IMR-90 (cell line): ENCODE results near the gene NUDT1. TPM values are rescaled to one million over a fixed set of nuclear protein-coding genes. Genes with fewer than 3 reads are reported as not detected.
A peak's percentile ranks its signal among the peaks of the same experiment; 100 is the strongest.

Experiments used
- ATAC-seq: fragments of 200-7000 bp; cut with Tn5 transposase; 2 replicates; pipeline ENCODE4 v1.9.1; 2020; ENCODE audit warnings: low read depth, mild to moderate bottlenecking, moderate library complexity
- BruUV-seq: library from RNA; stranded (reverse); fragments of 400-500 nt; replicated peaks from 2 replicates; lab custom pipeline; 2021; lab: Mats Ljungman, UMichigan
- CTCF ChIA-PET: fragments of 300-600 bp; formaldehyde crosslinking; extraction: SDS; loops from one replicate; lab custom pipeline; 2021; ENCODE audit warnings: antibody characterized with exemption; lab: Yijun Ruan, JAX
- POLR2A ChIA-PET: fragments of 300-600 bp; sonication (Branson Sonifier 250); formaldehyde crosslinking; loops from one replicate; lab custom pipeline; 2022; ENCODE audit warnings: antibody characterized with exemption; ENCODE audit not compliant: unreplicated experiment; lab: Charles Lee
- DNase-seq: peaks from one replicate; pipeline ENCODE4 v3.0.0; 2013
- H2AFZ ChIP-seq: replicated peaks from 2 replicates; pipeline ENCODE3; 2013; ENCODE audit warnings: low read length, mild to moderate bottlenecking; ENCODE audit not compliant: poor library complexity
- H2AK5ac ChIP-seq: 2 replicates; pipeline ENCODE4 v1.6.1; 2013; ENCODE audit warnings: low read depth, low read length, inconsistent platforms
- H2AK9ac ChIP-seq: replicated peaks from 2 replicates; pipeline ENCODE3; 2013; ENCODE audit warnings: mild to moderate bottlenecking, low read depth, low read length, moderate library complexity; ENCODE audit not compliant: poor library complexity
- H2BK120ac ChIP-seq: 2 replicates; pipeline ENCODE4 v1.6.1; 2013; ENCODE audit warnings: low read depth, low read length, inconsistent platforms
- H2BK15ac ChIP-seq: 3 replicates; pipeline ENCODE4 v1.6.1; 2013; ENCODE audit warnings: low read depth, low read length, inconsistent platforms
- H2BK20ac ChIP-seq: 2 replicates; pipeline ENCODE4 v1.6.1; 2013; ENCODE audit warnings: low read depth, mild to moderate bottlenecking, inconsistent platforms, low read length, moderate library complexity
- H2BK5ac ChIP-seq: 2 replicates; pipeline ENCODE4 v1.6.1; 2013; ENCODE audit warnings: mild to moderate bottlenecking, low read depth, low read length, inconsistent platforms; ENCODE audit not compliant: poor library complexity, severe bottlenecking
- H3K14ac ChIP-seq: replicated peaks from 2 replicates; pipeline ENCODE4 v1.6.1; 2013; ENCODE audit warnings: low read depth, low read length, inconsistent platforms
- H3K18ac ChIP-seq: 2 replicates; pipeline ENCODE4 v1.6.1; 2013; ENCODE audit warnings: low read depth, low read length, control low read depth
- H3K23ac ChIP-seq: 2 replicates; pipeline ENCODE4 v1.6.1; 2013; ENCODE audit warnings: low read depth, low read length, inconsistent platforms
- H3K27ac ChIP-seq: 2 replicates; pipeline ENCODE4 v1.5.1; 2013; ENCODE audit warnings: mild to moderate bottlenecking, control low read depth, low read length; ENCODE audit not compliant: insufficient read depth
- H3K27me3 ChIP-seq: 2 replicates; pipeline ENCODE4 v1.6.1; 2013; ENCODE audit warnings: low read length; ENCODE audit not compliant: control insufficient read depth, insufficient read depth
- H3K36me3 ChIP-seq: 2 replicates; pipeline ENCODE4 v1.6.1; 2013; ENCODE audit warnings: low read length, mixed read lengths; ENCODE audit not compliant: control insufficient read depth, insufficient read depth
- H3K4ac ChIP-seq: 2 replicates; pipeline ENCODE4 v1.6.1; 2013; ENCODE audit warnings: low read depth, low read length, inconsistent platforms
- H3K4me1 ChIP-seq: 2 replicates; pipeline ENCODE4 v1.6.1; 2013; ENCODE audit warnings: low read length, mixed read lengths; ENCODE audit not compliant: control insufficient read depth, insufficient read depth
- H3K4me2 ChIP-seq: 2 replicates; pipeline ENCODE4 v1.6.1; 2013; ENCODE audit warnings: low read depth, mild to moderate bottlenecking, control low read depth, low read length, moderate library complexity
- H3K4me3 ChIP-seq: 2 replicates; pipeline ENCODE4 v1.5.1; 2013; ENCODE audit warnings: low read depth, mild to moderate bottlenecking, control low read depth, low read length, moderate library complexity; ENCODE audit not compliant: insufficient read depth
- H3K56ac ChIP-seq: 2 replicates; pipeline ENCODE4 v1.6.1; 2013; ENCODE audit warnings: low read length, inconsistent platforms; ENCODE audit not compliant: insufficient read depth; ENCODE audit errors: extremely low read depth
- H3K79me1 ChIP-seq, 2 experiments: 2 replicates each; pipeline ENCODE4 v1.6.1; 2013; ENCODE audit warnings: low read length in 2 of 2, inconsistent platforms in 1 of 2, low read depth in 1 of 2
- H3K9ac ChIP-seq: 2 replicates; pipeline ENCODE4 v1.6.1; 2013; ENCODE audit warnings: low read depth, low read length, control low read depth
- H3K9me1 ChIP-seq: 2 replicates; pipeline ENCODE4 v1.6.1; 2013; ENCODE audit warnings: low read length, inconsistent platforms; ENCODE audit not compliant: insufficient read depth
- H3K9me3 ChIP-seq: 2 replicates; pipeline ENCODE4 v1.6.1; 2013; ENCODE audit warnings: low read length; ENCODE audit not compliant: control insufficient read depth, insufficient read depth
- H4K20me1 ChIP-seq: 2 replicates; pipeline ENCODE4 v1.6.1; 2013; ENCODE audit warnings: low read length, inconsistent platforms; ENCODE audit not compliant: insufficient read depth
- H4K5ac ChIP-seq: 2 replicates; pipeline ENCODE4 v1.6.1; 2013; ENCODE audit warnings: mild to moderate bottlenecking, low read depth, low read length, control low read depth
- H4K8ac ChIP-seq, 2 experiments: 2 replicates each; pipeline ENCODE4 v1.6.1; 2013; ENCODE audit warnings: low read depth in 2 of 2, low read length in 2 of 2, control low read depth in 1 of 2, inconsistent platforms in 1 of 2
- H4K91ac ChIP-seq: 2 replicates; pipeline ENCODE4 v1.6.1; 2013; ENCODE audit warnings: low read depth, low read length, inconsistent platforms; ENCODE audit not compliant: insufficient read depth
- MAFK ChIP-seq: IDR thresholded peaks from 2 replicates; pipeline ENCODE4 v1.6.1; 2012; ENCODE audit warnings: low read depth, low read length, improper control_type of control experiment
- SMC3 ChIP-seq: fragments of 150-350 bp; IDR thresholded peaks from 2 replicates; pipeline ENCODE4 v1.6.1; 2016; ENCODE audit warnings: low read depth, mild to moderate bottlenecking, antibody characterized with exemption, low read length, moderate library complexity
- WGBS, 2 experiments: methylation state at CpG; one replicate each; pipeline versions ENCODE4 v1.1.5 to v1.1.7; 2013; ENCODE audit warnings: missing lambda C conversion rate in 2 of 2; ENCODE audit not compliant: insufficient read length in 1 of 2; ENCODE audit errors: extremely low coverage in 2 of 2; 5-methylcytosine and 5-hydroxymethylcytosine counted together
- dilution Hi-C: fragments of 300-500 bp; cut with HindIII; formaldehyde crosslinking; loops from one replicate; pipeline ENCODE4 v1.14.3; 2018; ENCODE audit warnings: low sequenced_read_pairs; ENCODE audit not compliant: unreplicated experiment
- in situ Hi-C: fragments of 300-500 bp; cut with MboI; formaldehyde crosslinking; loops from 3 replicates; pipeline ENCODE4 v1.14.3; 2019; ENCODE audit warnings: low sequenced_read_pairs, inconsistent platforms, mixed read lengths
- intact Hi-C: fragments of 100-400 bp; cut with micrococcal nuclease; formaldehyde crosslinking; loops from 2 replicates; pipeline ENCODE4 v1.10.0; 2022
- polyA plus RNA-seq, 3 experiments: library from polyadenylated mRNA; depleted of rRNA; stranded (reverse); fragments of >200 nt; gene quantifications; 2 replicates each; pipeline ENCODE4 v1.2.3, GENCODE V29; 2012; ENCODE audit warnings: low replicate concordance in 1 of 3
- total RNA-seq: library from RNA; depleted of rRNA; stranded (reverse); fragments of >200 nt; gene quantifications from 2 replicates; pipeline ENCODE4 v1.2.3, GENCODE V29; 2012

The NUDT1 gene
- total and polyA plus RNA-seq, 2 of the 4 experiments (the other 2 are of a cell fraction) = 33.4 to 49.1 TPM

DNA sequence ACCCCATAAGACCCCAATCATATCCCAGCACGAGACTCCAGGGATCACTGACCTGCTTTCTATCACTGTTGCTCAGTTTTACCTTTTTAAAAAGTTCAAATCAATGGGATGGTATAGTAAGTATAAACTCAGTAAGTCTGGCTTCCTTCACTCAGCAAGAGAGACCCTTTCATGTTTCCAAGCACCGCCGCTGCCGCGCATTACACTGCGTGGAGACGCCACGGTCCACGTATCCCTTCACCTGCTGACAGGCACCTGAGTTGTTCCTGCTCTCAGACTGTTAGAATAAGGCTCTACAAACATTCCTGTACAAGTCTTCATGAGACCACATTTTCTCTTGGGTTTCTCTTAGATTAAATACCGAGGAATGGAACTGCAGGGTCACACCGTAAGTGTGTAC, 37.6 kb upstream of the NUDT1 start:
- WGBS, 2 experiments = 92% methylated on average over 5 of the region's 11 CpGs; no CpG with 5 or more reads in 1 of the 2 experiments
- Histone ChIP-seq H2BK15ac (0 out of 3 replicates have a peak overlapping the region, but pooled peaks have one; percentile 48), H4K8ac (no peak overlapping the region), H3K4ac (peak overlapping the region; percentile 21; the same call in 1 of the 2 replicates), H3K27ac (no peak overlapping the region), H2BK5ac (no peak overlapping the region), H3K4me1 (peaks cover 16% of the 10 kb centered on the region), H3K14ac (0 out of 2 replicates have a peak overlapping the region, but pooled peaks have one; percentile 13), H4K5ac (no peak overlapping the region), H2AK5ac (peak overlapping the region; percentile 43; the same call in 1 of the 2 replicates), H3K79me1 (peaks cover 0 to 26% of the 10 kb centered on the region in 2 experiments), H3K23ac (no peak overlapping the region), H3K4me2 (no peak overlapping the region), H4K91ac (no peak overlapping the region; the same call in 1 of the 2 replicates), H4K20me1 (peaks cover 11% of the 10 kb centered on the region), H3K56ac (no peak overlapping the region), H3K4me3 (no peak overlapping the region), H2AFZ (no peak overlapping the region), H3K9me3 (no peaks in the 10 kb centered on the region), H3K9ac (no peak overlapping the region), H2BK20ac (no peak overlapping the region; the same call in 1 of the 2 replicates), H3K18ac (no peak overlapping the region), H2BK120ac (peak overlapping the region; percentile 14; the same call in 1 of the 2 replicates), H2AK9ac (no peak overlapping the region), H3K27me3 (no peaks in the 10 kb centered on the region), H3K36me3 (peaks cover 18% of the 10 kb centered on the region), H3K9me1 (peaks cover 14% of the 10 kb centered on the region)
- ChIA-PET CTCF (interaction anchor here (1.1 kb wide), 1 partner anchor 9 kb away, joined by 3 read pairs; no protein-coding TSS in a partner anchor), POLR2A (no interaction called here)
- no peak for TF ChIP-seq MAFK
- TF ChIP-seq SMC3 = no peak
- in situ Hi-C loops (loop anchor here (10.0 kb wide), 1 partner anchor 630 kb away; the partner anchor contains the start of gene PSMG3), dilution Hi-C loops (no loop called here), intact Hi-C loops (loop anchor here (10.0 kb wide), 1 partner anchor 100 kb away; no protein-coding TSS in a partner anchor)
- ATAC-seq (no peak; the same call in 1 of the 2 replicates), DNase-seq (no peak)
- BruUV-seq = no TSS peak
